SJSA1 (cell line): ENCODE measurements around the gene NCBP2L. TPM values are rescaled to one million over a fixed set of nuclear protein-coding genes. Genes with fewer than 3 reads are reported as not detected.
"Not testable (repeated sequence)": the region's sequence is repeated elsewhere in the genome, so short reads cannot be mapped to it uniquely, and the experiment has no call there.

Experiments
- DNase-seq, 2 experiments: peaks; one replicate each; pipeline ENCODE4 v3.0.0-alpha.2; 2015 to 2020; ENCODE audit warnings: low spot score in 2 of 2, low read depth in 1 of 2
- H3K27ac ChIP-seq: fragments of 250-450 bp; sonication (Bioruptor Pico); 2 replicates; pipeline ENCODE4 v1.5.1; 2020; ENCODE audit warnings: mild to moderate bottlenecking, moderate library complexity
- H3K27me3 ChIP-seq: fragments of 250-450 bp; sonication (Bioruptor Pico); replicated peaks from 2 replicates; pipeline ENCODE4 v1.5.1; 2020; ENCODE audit warnings: mild to moderate bottlenecking, moderate library complexity
- H3K36me3 ChIP-seq: fragments of 250-450 bp; sonication (Bioruptor Pico); 2 replicates; pipeline ENCODE4 v1.5.1; 2020; ENCODE audit warnings: mild to moderate bottlenecking
- H3K4me1 ChIP-seq: fragments of 250-450 bp; sonication (Bioruptor Pico); replicated peaks from 2 replicates; pipeline ENCODE4 v1.6.1; 2021; ENCODE audit warnings: mild to moderate bottlenecking
- H3K4me3 ChIP-seq: fragments of 250-450 bp; sonication (Bioruptor Pico); 2 replicates; pipeline ENCODE4 v1.5.1; 2020; ENCODE audit warnings: mild to moderate bottlenecking
- H3K9me3 ChIP-seq: fragments of 250-450 bp; sonication (Bioruptor Pico); replicated peaks from 2 replicates; pipeline ENCODE4 v1.5.1; 2020; ENCODE audit warnings: mild to moderate bottlenecking
- total RNA-seq: library from RNA; depleted of rRNA; stranded (reverse); fragments of >200 nt; shearing (Covaris generic); gene quantifications from 2 replicates; pipeline ENCODE4 v1.2.3, GENCODE V29; 2014

NCBP2L gene
- total RNA-seq, 1 experiment from 2014 or later: not detected

GRCh38 chrX:107805179-107805578 lies 27.6 kb downstream of the NCBP2L start:
- Histone ChIP-seq H3K36me3 (no peaks in the 10 kb centered on the region), H3K4me1 (no peaks in the 10 kb centered on the region), H3K27me3 (no peaks in the 10 kb centered on the region), H3K9me3 (no peaks in the 10 kb centered on the region), H3K4me3 (no peak overlapping the region), H3K27ac (no peak overlapping the region)
- no peak for DNase-seq

DNA sequence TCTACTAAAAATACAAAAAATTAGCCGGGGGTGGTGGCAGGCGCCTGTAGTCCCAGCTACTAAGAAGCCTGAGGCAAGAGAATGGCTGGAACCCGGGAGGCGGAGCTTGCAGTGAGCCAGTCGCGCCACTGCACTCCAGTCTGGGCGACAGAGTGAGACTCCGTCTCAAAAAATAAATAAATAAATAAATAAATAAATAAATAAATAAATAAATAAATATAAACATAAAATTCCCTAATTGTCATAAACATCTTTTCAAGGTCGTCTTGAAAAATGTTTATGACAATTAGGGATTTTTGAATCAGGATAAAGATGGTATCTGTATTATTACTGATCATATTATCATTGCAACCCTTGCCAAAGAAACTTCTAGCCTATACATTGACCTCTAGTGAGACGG lies 32.5 kb downstream of the NCBP2L start:
- H3K4me3 ChIP-seq, H3K9me3 ChIP-seq: not testable (repeated sequence)

DNA sequence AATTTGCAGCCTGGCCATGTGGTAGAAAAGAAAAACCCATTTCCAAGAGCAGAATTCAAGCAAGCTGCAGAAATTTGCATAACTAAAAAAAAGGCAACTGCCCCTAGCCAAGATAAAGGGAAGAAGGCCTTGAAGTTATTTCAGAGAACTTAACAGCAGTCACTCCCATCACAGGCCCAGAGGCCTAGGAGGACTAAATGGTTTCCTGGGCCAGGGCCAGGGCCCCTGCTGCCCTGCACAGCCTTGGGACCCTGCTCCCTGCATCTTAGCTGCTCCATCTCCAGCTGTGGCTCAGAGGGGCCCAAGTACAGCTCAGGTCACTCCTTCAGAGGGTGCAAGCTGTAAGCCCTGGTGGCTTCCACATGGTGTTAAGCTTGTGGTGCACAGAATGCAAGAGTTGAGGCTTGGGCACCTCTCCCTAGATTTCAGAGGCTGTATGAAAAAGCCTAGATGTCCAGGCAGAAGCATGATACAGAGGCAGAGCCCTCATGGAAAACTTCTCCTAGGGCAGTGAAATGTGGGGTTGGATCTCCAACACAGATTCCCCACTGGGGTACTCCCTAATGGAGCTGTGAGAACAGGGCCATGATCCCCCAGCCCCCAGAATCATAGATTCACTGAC lies 41.5 kb downstream of the NCBP2L start:
- Histone ChIP-seq H3K9me3 (no peaks in the 10 kb centered on the region), H3K4me1 (no peaks in the 10 kb centered on the region), H3K4me3 (no peak overlapping the region), H3K36me3 (no peaks in the 10 kb centered on the region), H3K27me3 (no peaks in the 10 kb centered on the region), H3K27ac (no peak overlapping the region)
- DNase-seq: no peak

More for the DNA sequence above, 32.5 kb downstream of the NCBP2L start:
- not testable (repeated sequence) for H3K36me3 ChIP-seq, DNase-seq, H3K27me3 ChIP-seq, H3K4me1 ChIP-seq, H3K27ac ChIP-seq

GRCh38 chrX:107823042-107823441 lies 45.5 kb downstream of the NCBP2L start:
- no peaks in the 10 kb centered on the region for H3K36me3 ChIP-seq
- no peak overlapping the region for H3K4me3 ChIP-seq
- no peaks in the 10 kb centered on the region for H3K9me3 ChIP-seq
- no peaks in the 10 kb centered on the region for H3K27me3 ChIP-seq
- H3K4me1 ChIP-seq: no peaks in the 10 kb centered on the region
- no peak for DNase-seq
- no peak overlapping the region for H3K27ac ChIP-seq

DNA sequence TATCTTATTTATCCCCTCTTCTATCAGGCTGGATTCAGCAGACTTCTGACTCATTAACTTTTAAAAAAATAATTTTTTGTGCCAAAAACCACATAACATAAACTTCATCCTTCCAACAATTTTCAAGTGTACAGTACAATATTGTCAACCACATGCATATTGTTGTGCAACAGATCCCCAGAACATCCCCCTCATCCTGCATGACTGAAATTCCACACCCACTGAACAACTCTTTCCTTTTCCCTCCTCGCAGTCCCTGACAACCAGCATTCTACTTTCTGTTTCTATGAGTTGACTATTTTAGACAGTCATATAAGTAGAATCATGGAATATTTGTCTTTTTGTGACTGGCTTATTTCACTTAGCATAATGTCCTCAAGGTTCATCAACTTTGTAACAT lies 45.9 kb downstream of the NCBP2L start:
- H3K27ac ChIP-seq: no peak overlapping the region
- H3K9me3 ChIP-seq: no peaks in the 10 kb centered on the region
- no peaks in the 10 kb centered on the region for H3K4me1 ChIP-seq
- H3K4me3 ChIP-seq: no peak overlapping the region
- H3K27me3 ChIP-seq: no peaks in the 10 kb centered on the region
- DNase-seq: peak in 1 of 2 experiments; percentile 7
- no peaks in the 10 kb centered on the region for H3K36me3 ChIP-seq

- H3K4me1 ChIP-seq: no peaks in the 10 kb centered on the region
- H3K36me3 ChIP-seq: no peaks in the 10 kb centered on the region
- peak within 1 kb of the TSS; percentile 63 for H3K27ac ChIP-seq
- H3K4me3 ChIP-seq: peak within 1 kb of the TSS; percentile 54
- DNase-seq: peak; percentile 31 to 50
- H3K27me3 ChIP-seq: no peaks in the 10 kb centered on the region
- H3K9me3 ChIP-seq: no peaks in the 10 kb centered on the region
Observed at GRCh38 chrX:107825698-107826237, 48.2 kb downstream of the NCBP2L start, which contains the start of gene MID2. Gene MID2 (plus strand): TSS chrX:107825866. CDS start chrX:107826427, 561 bp downstream.

GRCh38 chrX:107826238-107827029 lies 48.9 kb downstream of the NCBP2L start:
- Histone ChIP-seq H3K36me3 (no peaks in the 10 kb centered on the region), H3K27ac (peak overlapping the region; percentile 63), H3K4me3 (peak overlapping the region; percentile 54), H3K9me3 (no peaks in the 10 kb centered on the region), H3K4me1 (no peaks in the 10 kb centered on the region), H3K27me3 (no peaks in the 10 kb centered on the region)
- DNase-seq: peak; percentile 42 to 62

- no peaks in the 10 kb centered on the region for H3K4me1 ChIP-seq
- H3K36me3 ChIP-seq: no peaks in the 10 kb centered on the region
- DNase-seq: no peak
- peak overlapping the region; percentile 63 for H3K27ac ChIP-seq
- H3K27me3 ChIP-seq: no peaks in the 10 kb centered on the region
- H3K4me3 ChIP-seq: peak overlapping the region; percentile 54
- no peaks in the 10 kb centered on the region for H3K9me3 ChIP-seq
Observed at GRCh38 chrX:107827030-107827831, 49.7 kb downstream of the NCBP2L start.

DNA sequence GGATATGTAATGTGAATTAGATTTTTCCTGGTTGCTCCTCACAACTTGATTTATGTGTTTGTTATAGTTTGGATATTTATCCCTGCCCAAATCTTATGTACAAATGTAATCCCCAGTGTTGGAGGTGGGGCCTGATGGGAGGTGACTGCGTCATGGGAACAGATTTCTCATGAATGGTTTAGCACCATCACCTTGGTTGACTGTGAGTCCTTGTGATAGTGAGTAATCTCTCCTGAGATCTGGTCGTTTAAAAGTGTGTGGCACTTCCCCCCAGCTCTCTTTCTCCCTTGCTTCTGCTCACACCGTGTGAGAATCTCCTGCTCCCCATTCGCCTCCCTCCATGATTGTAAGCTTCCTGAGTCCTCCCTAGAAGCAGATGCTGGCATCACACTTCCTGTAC lies 50.3 kb downstream of the NCBP2L start:
- no peak for DNase-seq
- Histone ChIP-seq H3K27me3 (no peaks in the 10 kb centered on the region), H3K4me3 (no peak overlapping the region), H3K9me3 (no peaks in the 10 kb centered on the region), H3K36me3 (no peaks in the 10 kb centered on the region), H3K4me1 (no peaks in the 10 kb centered on the region), H3K27ac (no peak overlapping the region)

- no peaks in the 10 kb centered on the region for H3K36me3 ChIP-seq
- H3K27me3 ChIP-seq: no peaks in the 10 kb centered on the region
- no peaks in the 10 kb centered on the region for H3K9me3 ChIP-seq
- H3K4me1 ChIP-seq: no peaks in the 10 kb centered on the region
- no peak for DNase-seq
- H3K4me3 ChIP-seq: no peak overlapping the region
- H3K27ac ChIP-seq: no peak overlapping the region
Observed at GRCh38 chrX:107829878-107830277, 52.3 kb downstream of the NCBP2L start.

GRCh38 chrX:107831071-107831730 lies 53.7 kb downstream of the NCBP2L start:
- Histone ChIP-seq H3K4me3 (no peak overlapping the region), H3K27ac (no peak overlapping the region), H3K36me3 (no peaks in the 10 kb centered on the region), H3K27me3 (no peaks in the 10 kb centered on the region), H3K9me3 (no peaks in the 10 kb centered on the region), H3K4me1 (no peaks in the 10 kb centered on the region)
- no peak for DNase-seq

- H3K27me3 ChIP-seq: no peaks in the 10 kb centered on the region
- H3K36me3 ChIP-seq: no peaks in the 10 kb centered on the region
- no peak for DNase-seq
- no peaks in the 10 kb centered on the region for H3K4me1 ChIP-seq
- no peak overlapping the region for H3K4me3 ChIP-seq
- no peaks in the 10 kb centered on the region for H3K9me3 ChIP-seq
- no peak overlapping the region for H3K27ac ChIP-seq
Observed at GRCh38 chrX:107834275-107835201, 57.0 kb downstream of the NCBP2L start.
